K562 (cell line): ENCODE measurements around the gene RAP1A. TPM values are rescaled to one million over a fixed set of nuclear protein-coding genes. Genes with fewer than 3 reads are reported as not detected.

Experiments
- ARID3A ChIP-seq: IDR thresholded peaks from 2 replicates; pipeline ENCODE4 v1.6.1; 2012; ENCODE audit warnings: low read depth, low read length, improper control_type of control experiment, borderline replicate concordance
- DDX20 ChIP-seq: fragments of 450-650 bp; IDR thresholded peaks from 2 replicates; pipeline ENCODE4 v1.6.1; 2016; ENCODE audit warnings: missing genetic modification characterization, low read depth, mild to moderate bottlenecking, missing compliant biosample characterization, moderate library complexity
- MBD1 ChIP-seq: fragments of 250-450 bp; sonication (Bioruptor Pico); IDR thresholded peaks from 2 replicates; pipeline ENCODE4 v1.8.0; 2022; ENCODE audit warnings: inconsistent platforms
- NFE2 ChIP-seq: IDR thresholded peaks from 2 replicates; pipeline ENCODE4 v1.6.1; 2014; ENCODE audit warnings: antibody characterized with exemption, low read depth
- NR2F6 ChIP-seq: fragments of 450-650 bp; formaldehyde crosslinking; IDR thresholded peaks from 2 replicates; pipeline ENCODE4 v1.4.0; 2020; ENCODE audit warnings: mild to moderate bottlenecking
- POLR2AphosphoS5 ChIP-seq: IDR thresholded peaks from 2 replicates; pipeline ENCODE4 v1.6.1; 2011; ENCODE audit warnings: mild to moderate bottlenecking, low read depth, low read length, moderate library complexity; ENCODE audit not compliant: control insufficient read depth, insufficient read depth
- SMAD3 ChIP-seq: fragments of 450-650 bp; formaldehyde crosslinking; conservative IDR thresholded peaks from 2 replicates; pipeline ENCODE4 v1.4.0; 2020; ENCODE audit warnings: mild to moderate bottlenecking
- SOX6 ChIP-seq: fragments of 450-650 bp; IDR thresholded peaks from 2 replicates; pipeline ENCODE4 v1.6.1; 2014; ENCODE audit warnings: mild to moderate bottlenecking
- STAT5B ChIP-seq: fragments of 250-450 bp; sonication (Bioruptor Pico); IDR thresholded peaks from 2 replicates; pipeline ENCODE4 v1.8.0; 2021; ENCODE audit warnings: mild to moderate bottlenecking, inconsistent platforms
- STAT6 ChIP-seq: sonication (generic); formaldehyde crosslinking; IDR thresholded peaks from 2 replicates; pipeline ENCODE4 v1.8.1; 2023; ENCODE audit warnings: mild to moderate bottlenecking, missing genetic modification reagents
- ZBTB40 ChIP-seq, 2 experiments: fragments of 450-650 bp in 1 of 2; sonication (generic) in 1 of 2; formaldehyde crosslinking in 1 of 2; IDR thresholded peaks; 2 replicates each; pipeline versions ENCODE4 v1.7.1 to v1.9.0; 2016 to 2022; ENCODE audit warnings: inconsistent platforms in 1 of 2, mild to moderate bottlenecking in 1 of 2, missing genetic modification reagents in 1 of 2
- polyA plus RNA-seq, 8 experiments: library from polyadenylated mRNA; depleted of rRNA in 4 of 8; stranded (reverse) in 5 of 8; unstranded in 3 of 8; fragments of >200 nt; fragmentation: Nextera tagmentation in 2 of 8; fragmentation: Illumina TruSeq in 1 of 8; extraction: Ambion mirVana in 2 of 8; extraction: Trizol in 1 of 8; gene quantifications; 2 replicates each; pipeline versions ENCODE4 v1.2.1 to v1.2.3, GENCODE V29; 2011 to 2014; ENCODE audit warnings: inconsistent platforms in 1 of 8, missing spikeins in 1 of 8
- total RNA-seq, 7 experiments: library from RNA; depleted of rRNA in 6 of 7; stranded (reverse); fragments of >200 nt in 6 of 7; fragmentation: Illumina TruSeq in 2 of 7; extraction: Trizol in 2 of 7; gene quantifications; 2 replicates each; pipeline versions ENCODE4 v1.2.1 to v1.2.3, GENCODE V29; 2011 to 2021; ENCODE audit warnings: low replicate concordance in 1 of 7

RAP1A gene
- total and polyA plus RNA-seq, 9 of the 15 experiments (the other 6 are each of a cell fraction or from before 2014, with no cell fraction given): 13.4 to 86.2 (median 32.5) TPM

GRCh38 chr1:111755331-111756123 is 135.9 kb downstream of the RAP1A start, which contains the start of gene DDX20 (continued):
- TF ChIP-seq ZBTB40 (IDR thresholded peaks at IDR 0.05) (peak; percentile 100), ZBTB40 (CRISPR knock-in tag; IDR thresholded peaks at IDR 0.05) (peak; percentile 100), MBD1 (CRISPR knock-in tag) (no peak), NR2F6 (CRISPR knock-in tag) (no peak), SMAD3 (no peak), STAT6 (no peak), ARID3A (no peak), SOX6 (peak; percentile 77), STAT5B (CRISPR knock-in tag) (no peak), NFE2 (0 out of 2 replicates have a peak, but pooled peaks have one; percentile 9), DDX20 (tag) (no peak), POLR2AphosphoS5 (peak; percentile 73)
